HG03565 (cell line): ENCODE results near the gene FMC1.
"Not testable (repeated sequence)": the region's sequence is repeated elsewhere in the genome, so short reads cannot be mapped to it uniquely, and the experiment has no call there.

ENCODE experiments used
- ATAC-seq: cut with Tn5 transposase; IDR thresholded peaks from one replicate; pipeline ENCODE4 v1.9.1; 2021; ENCODE audit warnings: mild to moderate bottlenecking, moderate library complexity; ENCODE audit not compliant: unreplicated experiment

The FMC1 gene

DNA sequence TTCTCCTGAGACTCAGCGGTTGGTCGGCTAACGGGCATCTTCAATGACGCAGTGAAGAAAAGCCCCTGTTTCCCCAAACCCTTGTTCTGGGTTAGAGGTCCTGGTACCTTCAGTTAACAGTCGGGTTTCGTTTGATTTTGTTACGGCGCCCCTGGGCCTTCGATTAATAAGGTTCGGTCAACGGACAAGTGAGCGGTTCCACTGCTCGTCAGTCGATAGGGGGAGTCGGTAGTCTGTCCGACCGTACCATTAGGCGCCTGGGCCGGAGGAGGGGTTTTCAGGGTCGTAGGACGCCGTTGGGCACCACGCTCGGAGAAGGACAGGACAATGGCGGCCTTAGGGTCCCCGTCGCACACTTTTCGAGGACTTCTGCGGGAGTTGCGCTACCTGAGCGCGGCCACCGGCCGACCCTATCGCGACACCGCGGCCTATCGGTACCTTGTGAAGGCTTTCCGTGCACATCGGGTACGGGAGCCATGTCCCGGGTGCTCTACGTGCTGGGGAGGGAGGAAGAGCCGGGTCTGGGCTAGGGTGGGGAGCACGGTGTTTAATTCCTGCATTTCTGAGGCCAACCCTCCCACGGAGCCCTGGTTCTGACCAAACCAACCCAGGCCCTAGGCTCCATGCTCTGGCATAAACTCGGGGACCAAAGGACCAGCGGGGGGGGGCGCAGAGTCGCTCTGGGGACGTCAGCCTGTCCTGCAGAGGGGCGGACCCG lies at the start of gene FMC1:
FMC1 (plus strand) TSS at position 280 of the 718 bp plus-strand sequence; CDS start at position 328, 48 bp downstream.
- ATAC-seq = peak; percentile 29

GRCh38 chr7:139292821-139293220 lies 48.3 kb upstream of the FMC1 start:
- no peak for ATAC-seq

GRCh38 chr7:139293534-139293933 lies 47.6 kb upstream of the FMC1 start:
- no peak for ATAC-seq

- ATAC-seq = no peak
Measured at GRCh38 chr7:139294241-139294640, 46.9 kb upstream of the FMC1 start.

- ATAC-seq = no peak
Measured at GRCh38 chr7:139294951-139295575, 46.1 kb upstream of the FMC1 start.

DNA sequence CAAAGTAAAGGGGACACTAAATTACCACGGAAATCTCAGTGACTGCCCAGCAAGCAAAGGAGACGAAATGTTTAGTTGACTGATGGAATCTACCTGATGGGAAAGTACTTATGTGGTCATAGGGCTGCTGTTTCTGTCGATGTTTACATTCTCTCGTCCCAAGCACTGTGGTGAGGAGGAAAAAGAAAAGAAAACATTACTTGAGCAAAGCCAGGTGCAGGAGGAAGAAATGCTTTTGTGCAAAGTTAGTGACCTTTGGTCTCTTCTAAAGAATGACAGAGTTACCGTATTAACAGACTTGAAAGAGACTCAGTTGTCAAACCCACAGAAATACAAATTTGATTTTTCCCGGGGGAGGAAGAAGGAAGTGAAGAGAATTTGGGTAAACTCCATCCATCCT lies 43.3 kb upstream of the FMC1 start:
- no peak for ATAC-seq

- ATAC-seq = no peak
Measured at GRCh38 chr7:139299296-139299695, 41.8 kb upstream of the FMC1 start.

- no peak for ATAC-seq
Measured at GRCh38 chr7:139300390-139300789, 40.7 kb upstream of the FMC1 start.

GRCh38 chr7:139304517-139304916 lies 36.6 kb upstream of the FMC1 start:
- no peak for ATAC-seq

DNA sequence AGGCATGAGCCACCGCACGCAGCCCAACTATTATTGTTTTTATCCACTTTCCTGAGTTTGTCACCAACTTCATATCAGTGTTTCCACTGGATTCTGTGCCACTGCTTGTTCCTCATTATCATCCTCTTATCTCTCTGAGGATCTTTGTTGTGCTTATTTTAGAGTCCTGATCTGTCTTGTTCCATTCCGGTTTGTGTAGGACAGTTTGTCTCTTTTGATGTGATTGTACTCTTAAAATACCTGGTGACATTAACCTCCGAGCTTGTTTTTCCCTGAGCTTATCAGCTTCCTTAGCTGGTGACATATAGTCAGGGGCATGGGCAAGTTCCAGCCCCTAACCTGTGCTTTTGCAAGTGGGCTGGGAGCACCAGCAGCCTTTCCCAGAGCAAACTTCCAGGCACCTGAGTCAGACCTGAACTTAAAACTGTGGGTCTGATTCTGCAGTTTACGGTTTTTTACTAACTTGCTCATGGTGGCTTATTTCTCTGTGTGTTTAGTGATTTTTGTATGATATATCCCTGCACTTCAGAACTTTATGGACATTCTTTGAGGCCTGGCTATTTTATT lies 23.1 kb upstream of the FMC1 start:
- ATAC-seq = no peak

DNA sequence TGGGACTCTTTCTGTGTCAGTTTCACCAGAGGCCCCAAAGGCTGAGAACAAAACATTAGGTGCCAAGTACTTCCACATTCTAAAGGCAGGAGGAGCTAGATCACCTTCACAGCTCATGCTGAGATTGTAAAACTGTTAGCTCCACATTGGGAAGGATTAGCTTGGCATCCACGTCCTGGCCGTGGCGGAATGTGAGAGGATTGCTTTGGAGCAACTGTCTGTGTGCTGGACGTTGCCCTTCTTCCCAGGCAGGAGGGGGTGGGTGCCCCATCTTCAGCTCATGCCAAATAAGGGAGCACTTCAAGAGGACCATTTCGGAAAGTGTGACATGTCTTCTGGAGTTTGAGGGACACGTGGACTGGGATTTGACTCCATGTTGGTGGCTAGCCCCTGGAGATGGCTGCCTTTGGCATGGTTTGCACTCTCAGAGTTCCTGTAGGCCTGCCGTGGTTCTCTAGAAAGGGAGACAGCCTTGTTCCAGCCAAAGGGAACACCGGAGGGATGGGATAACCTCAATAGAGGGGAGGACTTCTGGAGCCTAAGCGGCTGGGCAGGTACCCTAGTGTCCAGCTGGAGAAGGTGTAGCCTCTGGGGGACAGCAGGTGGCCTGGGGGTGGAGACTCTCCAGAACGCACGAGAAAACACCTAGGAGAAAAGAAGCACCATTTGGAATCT lies 19.9 kb upstream of the FMC1 start:
- no peak for ATAC-seq

DNA sequence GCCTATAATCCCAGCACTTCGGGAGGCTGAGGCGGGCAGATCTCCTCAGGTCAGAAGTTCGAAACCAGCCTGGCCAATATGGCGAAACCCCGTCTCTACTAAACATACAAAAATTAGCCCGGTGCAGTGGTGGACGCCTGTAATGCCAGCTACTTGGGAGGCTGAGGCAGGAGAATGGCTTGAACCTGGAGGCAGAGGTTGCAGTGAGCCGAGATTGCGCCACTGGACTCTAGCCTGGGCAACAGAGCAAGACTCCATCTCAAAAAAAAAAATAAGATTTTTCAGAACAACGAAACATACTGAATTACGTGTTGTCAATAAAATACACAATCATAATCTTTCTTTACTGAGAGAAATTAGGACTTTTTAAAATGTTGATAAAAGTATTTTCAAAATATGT lies 16.4 kb upstream of the FMC1 start:
- not testable (repeated sequence) for ATAC-seq

DNA sequence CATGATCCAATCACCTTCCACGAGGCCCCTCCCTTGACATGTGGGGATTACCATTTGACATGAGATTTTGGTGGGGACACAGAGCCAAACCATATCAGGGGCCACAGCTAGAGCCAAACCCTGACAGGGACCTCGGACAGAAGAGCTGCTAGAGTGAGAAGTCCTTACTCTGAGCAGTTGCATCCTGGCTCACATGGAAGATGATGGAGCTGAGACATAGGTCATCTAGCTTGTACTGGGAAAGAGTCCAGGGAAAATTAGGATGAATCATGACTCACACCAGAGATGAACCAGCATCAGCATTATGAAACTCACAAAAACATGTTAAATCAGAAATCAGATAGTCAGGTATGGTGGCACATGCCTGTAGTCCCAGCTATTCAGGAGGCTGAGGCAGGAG lies 12.8 kb upstream of the FMC1 start:
- ATAC-seq = no peak

DNA sequence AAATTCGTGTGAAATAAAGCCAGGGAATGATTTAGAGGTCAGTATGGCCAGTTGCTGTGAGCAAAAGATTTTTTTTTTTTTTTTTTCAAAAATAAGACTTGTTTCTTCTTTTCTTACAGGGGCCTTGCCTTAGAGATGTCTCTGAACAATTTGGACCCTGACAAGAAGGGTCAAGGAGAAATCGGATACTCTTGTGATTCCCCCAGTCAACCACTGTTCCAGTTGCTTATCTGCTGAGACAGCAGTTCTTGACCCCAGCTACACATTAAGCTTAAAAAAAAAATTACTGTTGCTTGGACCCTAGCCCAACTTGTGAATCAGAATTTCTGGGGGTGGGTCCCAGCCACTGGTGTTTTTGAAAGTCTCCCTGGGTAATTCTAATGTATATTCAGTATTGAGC lies 12.0 kb upstream of the FMC1 start:
- ATAC-seq = no peak

DNA sequence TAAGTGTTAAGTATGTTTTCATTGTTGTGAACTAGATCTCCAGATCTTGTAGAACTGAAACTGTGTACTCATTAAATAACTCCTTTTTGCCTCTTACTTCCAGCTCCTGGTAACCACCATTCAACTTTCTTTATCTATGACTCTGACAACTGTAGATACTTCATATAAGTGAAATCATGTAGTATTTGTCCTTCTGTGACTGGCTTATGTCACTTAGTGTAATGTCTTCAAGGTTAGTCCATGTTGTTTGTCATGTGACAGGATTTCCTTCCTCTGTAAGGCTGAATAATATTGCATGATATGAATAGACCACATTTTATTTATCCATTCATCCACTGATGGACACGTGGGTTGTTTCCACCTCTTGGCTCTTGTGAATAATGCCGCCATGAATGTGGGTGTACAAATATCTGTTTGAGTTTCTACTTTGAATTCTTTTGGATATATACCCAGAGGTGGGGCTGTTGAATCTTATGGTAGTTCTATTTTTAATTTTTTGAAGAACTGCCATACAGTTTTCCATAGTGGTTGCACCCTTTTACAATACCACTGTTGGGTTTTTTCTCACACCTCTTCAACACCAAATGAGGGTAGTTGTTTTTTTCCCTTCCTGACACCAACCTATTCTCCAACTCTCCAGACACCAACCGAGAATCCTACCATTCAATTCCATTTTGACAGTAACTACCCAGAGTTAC lies 10.7 kb upstream of the FMC1 start:
- ATAC-seq = no peak

- ATAC-seq = no peak
Measured at GRCh38 chr7:139332697-139333359, 8.3 kb upstream of the FMC1 start.

- ATAC-seq = not testable (repeated sequence)
Measured at GRCh38 chr7:139333443-139333842, 7.7 kb upstream of the FMC1 start.

DNA sequence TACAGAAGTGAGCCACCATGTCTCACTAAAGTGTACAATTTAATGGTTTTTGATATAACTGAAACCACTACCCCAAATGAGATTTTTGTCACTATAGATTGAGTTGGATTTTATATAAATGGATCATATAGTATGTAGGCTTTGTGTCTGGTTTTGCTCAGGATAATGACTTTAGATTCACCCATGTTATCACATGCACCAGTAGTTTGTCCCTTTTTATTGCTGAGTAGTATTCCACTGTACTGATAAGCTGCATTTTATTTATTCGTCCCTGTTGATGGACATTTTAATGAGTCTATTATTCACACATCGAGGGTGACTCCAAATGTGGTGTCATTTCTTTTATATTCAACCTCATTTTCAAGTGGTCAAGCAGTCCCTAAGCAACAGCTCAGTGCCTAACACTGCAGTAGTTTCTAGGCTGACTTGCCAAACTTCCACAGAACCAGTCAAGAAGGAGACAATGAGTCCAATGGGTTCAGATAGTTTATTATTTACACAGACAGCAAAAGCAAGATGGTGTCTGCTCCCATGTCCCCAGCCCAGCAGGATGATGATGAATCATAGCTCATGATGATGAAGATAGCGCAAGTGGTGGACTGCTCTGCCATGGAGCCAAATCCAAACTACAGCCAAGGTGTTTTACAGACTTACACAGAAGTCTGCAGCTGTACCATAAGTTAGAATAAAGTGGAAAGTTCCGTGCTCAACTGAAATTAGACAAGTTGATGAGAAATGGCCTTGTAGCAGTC lies 6.6 kb upstream of the FMC1 start:
- no peak for ATAC-seq

DNA sequence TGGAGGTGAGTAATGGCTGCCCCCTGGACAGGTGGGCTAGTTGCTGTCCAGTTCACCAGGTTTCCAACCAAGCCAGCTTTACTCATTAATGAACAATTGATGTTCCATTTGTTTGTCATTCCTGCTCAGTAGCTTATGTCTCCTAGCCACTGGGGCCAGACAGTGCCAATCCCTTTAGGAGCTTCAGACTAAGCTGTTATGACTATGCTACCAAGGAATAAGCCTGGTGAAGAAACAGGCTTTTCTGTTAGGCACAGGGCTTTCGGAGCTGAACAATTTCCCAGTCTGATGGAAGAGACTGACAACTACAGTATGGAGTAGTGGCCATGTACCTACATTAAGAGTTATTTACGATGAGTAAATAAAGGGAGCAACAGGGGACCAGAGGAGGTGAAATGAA lies 2.1 kb upstream of the FMC1 start:
- ATAC-seq = no peak

- ATAC-seq = no peak
Measured at GRCh38 chr7:139339698-139340036, 1.5 kb upstream of the FMC1 start.
